Transverse colon (tissue), 4 donors: ENCODE measurements around the gene ABLIM2.

Experiments
- EP300 ChIP-seq: sonication (generic); formaldehyde crosslinking; IDR thresholded peaks from one replicate; pipeline ENCODE4 v1.6.1; 2017; ENCODE audit warnings: antibody characterized with exemption, low read depth
- POLR2AphosphoS5 ChIP-seq, 3 donors: sonication (generic); formaldehyde crosslinking; IDR thresholded peaks; one replicate each; pipeline ENCODE4 v1.6.1; 2016; ENCODE audit warnings: antibody characterized with exemption in 3 of 3
- TF ChIP-seq, protein P1 (sequence below), 5 experiments: fragments of 200-600 bp in 3 of 5; fragments of 450-650 bp in 2 of 5; sonication (generic) in 3 of 5; IDR thresholded peaks; 1 replicate in 2 of 5; 2 replicates in 3 of 5; pipeline ENCODE4 v1.5.1; 2016 to 2017; ENCODE audit warnings: antibody characterized with exemption in 5 of 5, inconsistent platforms in 3 of 5, mild to moderate bottlenecking in 2 of 5, moderate library complexity in 1 of 5

DNA sequence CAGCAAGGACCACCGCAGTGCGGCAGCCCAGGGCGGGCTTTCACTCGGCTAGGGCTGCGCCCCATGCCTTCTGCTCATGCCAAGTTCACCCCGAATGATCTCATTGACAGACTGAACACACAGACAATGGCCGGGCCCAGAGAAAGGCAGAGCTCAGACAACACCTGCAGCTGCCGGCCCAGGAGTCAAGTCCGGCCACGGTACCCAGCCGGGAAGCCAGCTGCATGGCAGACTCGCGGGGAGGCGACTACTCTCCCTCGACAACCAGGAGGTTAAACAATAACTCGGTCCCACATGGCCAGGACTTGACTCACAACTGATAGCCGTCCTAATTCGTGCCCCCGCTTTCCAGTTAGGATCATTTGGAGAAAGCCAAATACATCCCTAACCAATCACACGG, 50.4 kb downstream of the ABLIM2 start:
- TF ChIP-seq, protein P1, sequence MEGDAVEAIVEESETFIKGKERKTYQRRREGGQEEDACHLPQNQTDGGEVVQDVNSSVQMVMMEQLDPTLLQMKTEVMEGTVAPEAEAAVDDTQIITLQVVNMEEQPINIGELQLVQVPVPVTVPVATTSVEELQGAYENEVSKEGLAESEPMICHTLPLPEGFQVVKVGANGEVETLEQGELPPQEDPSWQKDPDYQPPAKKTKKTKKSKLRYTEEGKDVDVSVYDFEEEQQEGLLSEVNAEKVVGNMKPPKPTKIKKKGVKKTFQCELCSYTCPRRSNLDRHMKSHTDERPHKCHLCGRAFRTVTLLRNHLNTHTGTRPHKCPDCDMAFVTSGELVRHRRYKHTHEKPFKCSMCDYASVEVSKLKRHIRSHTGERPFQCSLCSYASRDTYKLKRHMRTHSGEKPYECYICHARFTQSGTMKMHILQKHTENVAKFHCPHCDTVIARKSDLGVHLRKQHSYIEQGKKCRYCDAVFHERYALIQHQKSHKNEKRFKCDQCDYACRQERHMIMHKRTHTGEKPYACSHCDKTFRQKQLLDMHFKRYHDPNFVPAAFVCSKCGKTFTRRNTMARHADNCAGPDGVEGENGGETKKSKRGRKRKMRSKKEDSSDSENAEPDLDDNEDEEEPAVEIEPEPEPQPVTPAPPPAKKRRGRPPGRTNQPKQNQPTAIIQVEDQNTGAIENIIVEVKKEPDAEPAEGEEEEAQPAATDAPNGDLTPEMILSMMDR (IDR thresholded peaks at IDR 0.05), result no peak
- no peak for TF ChIP-seq EP300
- no peak for TF ChIP-seq POLR2AphosphoS5 (IDR thresholded peaks at IDR 0.05)
